HG02885 (cell line): Measurements from ENCODE around the gene LMBR1.
"Not testable (repeated sequence)": the region's sequence is repeated elsewhere in the genome, so short reads cannot be mapped to it uniquely, and the experiment has no call there.

Experiments used
- ATAC-seq: cut with Tn5 transposase; IDR thresholded peaks from one replicate; pipeline ENCODE4 v1.9.1; 2021; ENCODE audit warnings: mild to moderate bottlenecking; ENCODE audit not compliant: unreplicated experiment, poor library complexity

Gene LMBR1

DNA sequence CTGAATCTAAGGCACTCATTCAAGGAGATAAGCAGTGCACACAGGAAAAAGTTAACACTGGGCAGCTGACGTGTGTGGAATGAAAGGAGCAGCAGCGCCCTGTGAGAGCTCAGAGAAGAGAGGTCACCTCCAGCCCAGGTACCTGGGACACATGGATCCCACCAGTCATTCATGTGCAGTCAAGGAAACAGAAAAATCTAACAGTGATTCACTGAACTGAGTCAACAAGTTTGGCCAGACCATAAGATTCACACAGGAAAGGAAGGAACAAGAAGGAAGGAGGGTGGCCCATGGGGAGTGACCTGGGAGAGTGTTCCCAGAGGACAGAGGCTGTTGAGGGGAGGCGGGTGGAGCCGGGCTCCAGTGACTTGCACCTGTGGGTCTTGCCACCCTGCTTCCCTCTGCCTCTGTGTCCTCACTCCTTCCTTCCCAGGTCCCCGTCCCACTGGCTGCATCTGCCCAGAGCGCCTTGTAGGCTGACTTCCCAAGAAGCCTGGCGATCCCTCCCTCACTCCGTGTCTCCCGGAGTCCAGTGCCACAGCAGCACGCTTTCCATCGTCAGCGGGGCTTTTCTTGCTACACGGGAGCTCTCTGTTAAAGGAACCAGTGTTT, 224.7 kb downstream of the LMBR1 start:
- no peak for ATAC-seq

DNA sequence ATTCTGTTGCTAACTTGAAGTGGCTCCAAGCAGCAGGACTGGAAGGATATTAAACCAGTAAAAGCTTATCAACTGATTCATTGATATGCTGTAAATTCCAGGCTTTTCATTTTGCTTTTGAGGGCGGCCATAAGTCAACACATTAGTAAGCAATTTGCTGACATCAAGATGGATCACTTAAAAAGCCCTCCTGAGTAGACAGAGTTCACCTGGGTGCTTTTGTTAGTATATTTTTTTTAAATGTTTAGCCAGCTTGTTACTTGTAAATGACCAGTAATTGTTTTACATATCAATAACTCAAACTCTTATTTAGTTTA, 225.9 kb downstream of the LMBR1 start:
- no peak for ATAC-seq

DNA sequence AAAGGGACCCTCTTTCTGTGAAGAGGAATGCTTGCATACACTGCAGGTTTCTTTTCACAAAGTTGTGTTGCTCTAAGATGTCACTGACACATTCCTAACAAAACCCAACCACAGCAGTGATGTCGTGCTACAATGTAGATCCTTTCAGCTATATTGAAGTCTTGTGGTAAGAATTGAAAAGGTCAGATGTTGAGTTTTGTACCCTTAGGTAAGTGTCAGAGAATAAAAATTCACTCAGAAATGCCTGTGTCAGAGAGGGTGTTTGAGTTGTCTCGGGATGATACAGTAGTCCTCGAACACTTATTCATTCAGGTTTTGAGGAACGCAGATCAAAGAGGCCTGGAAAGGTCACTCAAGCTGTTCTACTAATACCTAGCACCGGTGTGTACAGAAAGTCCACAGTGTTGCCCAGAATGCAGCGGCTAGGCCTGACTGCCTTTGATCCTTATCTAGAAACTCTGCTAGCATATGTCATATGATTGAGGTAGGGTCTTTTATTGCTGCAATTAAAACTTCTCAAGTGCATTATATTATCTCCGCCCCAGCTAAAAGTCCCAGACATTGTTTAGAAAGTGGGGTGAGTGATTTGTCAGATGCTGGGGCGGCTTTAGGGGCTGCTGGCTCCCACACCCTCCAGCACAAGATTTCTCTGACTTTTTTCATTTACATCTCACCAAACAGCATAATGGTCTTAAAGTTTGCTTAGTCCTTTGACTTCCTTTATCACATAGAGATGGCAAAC, 226.4 kb downstream of the LMBR1 start:
- ATAC-seq: no peak

DNA sequence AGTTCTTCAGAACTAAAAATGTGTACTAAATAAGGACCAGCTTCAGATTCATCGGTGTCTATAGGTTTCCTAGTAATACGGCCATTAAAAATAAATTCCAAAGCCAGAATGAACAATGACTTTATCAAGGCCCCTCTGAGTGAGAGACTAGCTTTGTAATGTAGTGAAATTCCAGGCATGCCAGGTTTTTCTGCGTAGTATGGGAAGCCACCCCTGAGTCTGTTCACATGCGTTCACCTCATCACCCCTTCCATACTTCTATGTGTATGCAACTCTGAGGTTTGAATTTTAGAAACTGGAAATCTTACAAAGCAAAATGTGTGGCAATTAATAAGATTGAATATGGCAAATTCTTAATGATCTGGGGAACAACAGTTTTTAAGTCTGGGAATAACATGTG, 227.9 kb downstream of the LMBR1 start:
- no peak for ATAC-seq

DNA sequence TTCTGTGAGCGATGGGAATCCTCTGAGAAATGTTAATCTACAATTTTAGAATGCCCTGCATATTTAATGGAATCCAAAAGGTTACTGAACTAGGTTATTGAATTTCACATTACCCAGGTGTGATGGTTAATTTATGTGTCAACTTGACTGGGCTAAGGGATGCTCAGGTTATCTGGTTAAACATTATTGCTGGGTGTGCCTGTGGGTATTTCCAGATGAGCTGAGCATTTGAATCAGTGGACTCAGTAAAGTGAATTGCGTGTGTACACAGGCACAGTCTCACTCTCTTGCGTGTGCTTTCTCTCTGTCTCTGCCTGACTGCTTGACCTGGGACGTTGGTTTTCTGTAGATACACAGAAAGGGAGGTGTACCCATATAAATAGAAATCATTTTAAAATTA, 230.7 kb downstream of the LMBR1 start:
- no peak for ATAC-seq

DNA sequence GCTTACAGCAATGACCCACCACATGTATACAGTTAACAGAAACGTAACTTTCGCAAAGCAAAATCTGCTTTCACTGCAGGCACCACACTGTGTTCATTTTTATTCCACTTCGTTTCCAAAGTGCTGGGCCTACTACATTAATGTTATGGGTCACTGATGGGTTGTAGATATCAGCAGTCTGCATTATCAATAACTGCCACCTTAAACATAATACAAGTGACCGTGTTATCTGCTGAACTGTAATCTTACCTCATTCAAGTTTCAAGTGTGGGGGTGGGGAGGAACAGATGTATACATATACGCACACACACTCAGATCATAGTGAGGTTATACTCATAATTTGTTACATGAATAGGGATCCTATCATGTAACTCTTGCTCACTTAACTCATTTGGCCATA, 231.3 kb downstream of the LMBR1 start:
- no peak for ATAC-seq

DNA sequence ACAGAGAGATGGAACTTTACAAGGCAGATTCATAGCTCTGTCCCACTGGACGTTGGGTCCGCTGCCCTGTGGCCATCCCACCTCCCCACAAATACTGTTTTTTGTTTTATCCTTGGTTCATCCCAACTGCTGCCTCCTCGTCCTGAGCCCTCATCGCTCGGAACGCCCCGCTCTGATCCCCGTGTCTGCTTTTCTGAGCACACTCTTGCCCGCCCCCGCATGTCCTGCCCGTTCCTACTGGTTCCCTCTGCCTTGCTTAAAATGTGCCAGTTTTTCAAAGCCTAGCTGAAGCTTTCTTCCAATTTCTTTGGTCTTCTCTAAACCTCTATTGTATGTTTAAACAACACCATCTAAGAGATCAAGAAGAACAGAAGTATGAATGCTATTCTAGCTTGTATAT, 233.0 kb downstream of the LMBR1 start:
- no peak for ATAC-seq

DNA sequence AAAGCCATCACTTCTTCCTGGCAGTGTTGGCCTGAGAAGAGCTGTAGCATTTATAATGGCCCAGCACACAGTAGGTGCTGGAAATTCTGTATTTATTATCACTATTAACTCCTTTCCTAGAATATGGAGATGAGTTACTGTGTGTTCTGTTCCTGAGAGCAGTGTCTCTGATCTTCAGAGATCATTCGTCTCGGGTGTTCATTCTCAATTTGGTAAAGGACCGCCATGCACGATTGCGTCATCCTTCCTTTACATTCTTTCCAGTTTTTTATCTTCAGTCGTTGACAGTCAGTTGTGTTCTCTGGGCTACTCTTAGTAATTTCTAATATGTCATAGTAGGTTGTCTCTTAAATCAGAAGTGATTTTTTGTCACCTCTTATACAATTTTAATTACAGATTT, 233.8 kb downstream of the LMBR1 start:
- ATAC-seq: no peak

DNA sequence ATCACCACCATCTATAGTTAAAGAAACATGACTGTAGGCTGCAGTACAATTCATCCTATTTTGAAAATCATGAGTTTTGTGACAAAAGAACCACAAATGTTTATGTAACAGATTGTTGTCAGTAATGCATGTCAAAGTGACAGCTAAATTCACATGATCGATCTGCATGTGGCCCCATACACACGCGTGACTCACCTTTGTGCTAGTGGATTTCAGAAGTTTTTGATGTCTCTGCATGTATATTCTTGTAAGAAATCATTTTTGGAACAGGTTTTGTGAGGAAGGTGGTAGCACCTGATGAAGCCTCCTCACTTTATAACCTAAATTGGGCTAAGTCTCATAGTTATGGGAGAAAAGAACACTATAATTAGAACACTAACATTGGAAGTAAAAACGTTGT, 235.3 kb downstream of the LMBR1 start:
- ATAC-seq: no peak

DNA sequence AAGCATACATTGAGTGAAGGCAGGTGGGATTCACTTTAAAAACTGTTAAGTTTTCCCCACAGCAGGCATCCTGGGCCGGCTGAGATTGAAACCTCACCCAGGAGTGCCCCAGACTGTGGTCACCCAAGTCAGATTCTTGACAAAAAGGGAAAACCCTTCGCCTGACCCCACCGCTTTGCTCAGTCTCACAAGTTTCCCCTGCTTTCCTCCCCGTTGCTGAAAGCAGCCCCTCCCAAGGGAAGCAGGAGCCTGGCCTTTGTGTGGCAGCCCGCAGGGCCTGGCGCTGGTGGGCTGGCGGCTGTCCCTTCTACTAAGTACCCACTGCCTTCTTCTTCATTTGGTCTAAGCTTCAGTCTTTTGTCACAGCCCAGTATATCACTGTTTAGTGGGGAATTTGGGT, 236.4 kb downstream of the LMBR1 start:
- peak; percentile 59 for ATAC-seq

DNA sequence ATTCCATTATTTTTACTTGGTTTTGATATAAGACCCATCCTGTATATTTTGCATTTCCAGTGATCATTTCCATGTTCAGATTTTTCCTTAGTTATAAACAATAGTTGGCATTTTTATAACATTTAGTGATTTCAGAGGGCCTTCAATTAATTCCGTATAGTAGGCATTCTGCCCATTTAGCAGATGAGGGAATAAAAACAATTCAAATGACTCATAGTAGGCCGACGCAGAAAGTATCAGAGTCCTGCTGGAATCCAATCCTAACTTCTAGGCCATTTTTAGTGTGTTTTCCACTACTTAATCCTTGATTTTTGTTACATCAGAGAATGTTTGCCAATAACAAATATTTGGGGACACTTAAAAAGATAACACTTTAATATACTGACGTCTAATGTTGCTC, 237.0 kb downstream of the LMBR1 start:
- ATAC-seq: no peak

DNA sequence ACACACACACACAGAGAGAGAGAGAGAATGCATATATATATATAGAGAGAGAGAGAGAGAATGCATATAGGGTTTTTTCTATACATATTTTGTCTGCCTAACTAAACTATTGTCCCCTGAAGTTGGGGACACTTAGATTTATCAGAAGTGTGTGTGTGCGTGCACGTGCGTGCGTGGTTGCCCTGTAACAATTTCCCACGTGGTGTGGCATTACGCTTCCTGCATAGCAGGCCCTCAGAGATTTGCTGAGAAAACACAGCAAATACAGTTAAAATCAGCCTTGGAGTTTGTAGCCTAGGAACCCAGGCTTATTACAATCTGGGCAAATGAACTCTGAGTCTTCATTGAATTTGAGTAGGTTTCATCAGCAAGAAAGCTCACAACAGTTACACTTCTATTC, 237.7 kb downstream of the LMBR1 start:
- ATAC-seq: no peak

DNA sequence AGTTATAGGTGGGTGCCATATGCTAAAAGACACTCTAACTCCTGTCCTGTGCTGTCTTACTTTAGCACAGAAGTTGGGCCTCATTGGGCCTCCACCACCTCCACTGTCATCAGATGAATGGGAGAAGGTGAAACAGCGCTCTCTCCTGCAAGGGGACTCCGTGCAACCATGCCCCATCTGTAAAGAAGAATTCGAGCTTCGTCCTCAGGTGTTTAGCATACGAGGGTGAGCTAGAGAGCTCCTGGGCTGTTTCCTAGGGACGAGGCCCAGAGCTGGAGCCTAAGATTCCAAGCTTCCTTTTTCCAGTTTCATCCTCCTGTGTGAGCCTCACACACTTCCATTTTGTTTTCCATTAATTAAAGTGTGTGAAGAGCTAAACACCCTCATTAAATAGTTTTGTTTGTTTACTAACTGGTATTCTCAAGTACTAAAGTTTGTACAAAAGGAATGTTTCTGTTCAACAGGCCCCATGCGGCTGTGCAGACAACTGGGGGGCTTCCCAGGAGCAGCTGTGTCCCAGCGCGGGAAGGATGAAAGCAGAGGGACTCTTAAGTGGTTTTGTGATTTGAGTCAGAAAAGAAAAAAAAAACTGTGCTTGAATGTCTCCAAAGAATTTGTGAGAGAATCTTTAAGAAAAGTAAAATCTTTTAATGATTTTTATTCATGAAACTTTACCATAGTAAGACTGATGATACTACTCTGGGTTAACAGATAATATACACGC, 238.3 kb downstream of the LMBR1 start:
- ATAC-seq: no peak

DNA sequence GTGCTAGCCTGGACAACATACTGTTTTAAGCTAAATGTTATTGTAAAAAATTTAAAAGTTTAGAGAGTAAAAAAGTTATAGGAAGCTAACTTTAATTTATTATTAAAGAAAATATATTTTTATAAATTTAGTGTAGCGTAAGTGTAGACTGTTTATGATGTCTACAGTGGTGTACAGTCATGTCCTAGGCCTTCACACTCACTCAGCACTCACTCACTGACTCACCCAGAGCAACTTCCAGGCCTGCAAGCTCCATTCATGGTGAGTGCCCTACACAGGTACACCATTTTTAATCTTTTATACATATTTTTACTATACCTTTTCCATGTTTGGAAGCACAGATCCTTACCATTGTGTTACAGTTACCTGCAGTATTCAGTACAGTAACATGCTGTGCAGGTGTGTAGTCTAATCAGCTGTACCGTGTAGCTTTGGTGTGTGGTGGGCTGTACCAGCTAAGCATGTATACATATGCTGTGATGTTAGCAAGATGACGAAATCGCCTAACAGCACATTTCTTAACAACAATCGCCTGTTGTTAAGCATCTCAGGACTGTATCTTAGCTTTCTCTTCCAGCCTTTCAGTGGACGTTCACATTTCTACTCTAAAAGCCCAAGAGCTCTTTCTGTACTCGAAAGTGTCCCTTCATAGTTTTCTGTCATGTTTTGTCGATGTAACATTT, 240.0 kb downstream of the LMBR1 start:
- ATAC-seq: no peak

DNA sequence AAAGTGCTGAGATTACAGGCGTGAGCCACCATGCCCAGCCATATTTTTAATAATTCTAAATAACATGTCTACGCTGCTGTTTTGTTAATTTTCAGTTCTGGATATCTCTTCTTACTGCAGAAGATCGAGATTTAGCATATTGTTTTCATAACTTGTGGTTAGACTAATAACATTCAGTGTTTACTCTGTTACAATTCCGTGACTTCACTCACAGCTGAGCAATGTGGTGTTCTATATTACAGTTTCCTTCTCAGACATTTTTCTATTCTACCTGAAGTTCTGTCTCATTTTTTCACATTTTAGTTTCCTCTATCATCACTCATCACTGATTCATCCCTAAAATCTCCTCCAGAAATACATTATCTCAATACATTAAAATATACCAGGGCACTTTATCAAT, 241.5 kb downstream of the LMBR1 start:
- no peak for ATAC-seq

DNA sequence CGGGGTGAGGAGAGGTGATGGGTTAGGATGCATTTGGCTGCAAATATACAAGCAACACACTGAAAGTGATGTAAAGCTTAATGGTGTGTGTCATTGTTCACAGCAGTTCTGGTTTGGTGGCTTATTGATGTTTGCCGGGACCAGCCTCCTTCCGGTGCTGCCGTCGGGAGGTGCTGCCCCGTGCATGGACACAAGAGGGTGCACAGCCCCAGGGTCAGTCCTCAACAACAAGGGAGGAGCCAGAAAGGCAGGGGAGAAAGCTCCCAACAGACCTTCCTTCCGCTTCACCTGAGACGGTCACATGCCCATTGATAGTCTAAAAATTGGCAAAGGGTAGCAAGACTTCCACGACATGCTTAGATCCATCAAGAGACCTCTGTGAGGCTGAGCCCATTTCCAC, 242.9 kb downstream of the LMBR1 start:
- ATAC-seq: no peak

DNA sequence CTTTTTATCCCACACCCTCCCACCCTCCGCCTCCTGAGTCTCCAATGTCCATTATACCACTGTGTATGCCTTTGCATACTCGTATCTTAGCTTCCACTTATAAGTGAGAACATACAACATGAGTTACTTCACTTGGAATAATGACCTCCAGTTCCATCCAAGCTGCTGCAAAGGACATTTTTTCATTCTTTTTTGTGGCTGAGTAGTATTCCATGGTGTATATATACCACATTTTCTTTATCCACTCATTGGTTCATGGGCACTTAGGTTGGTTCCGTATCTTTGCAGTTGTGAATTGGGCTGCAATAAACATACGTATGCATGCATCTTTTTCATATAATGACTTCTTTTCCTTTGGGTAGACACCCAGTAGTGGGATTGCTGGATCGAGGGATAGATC, 245.7 kb downstream of the LMBR1 start:
- not testable (repeated sequence) for ATAC-seq

DNA sequence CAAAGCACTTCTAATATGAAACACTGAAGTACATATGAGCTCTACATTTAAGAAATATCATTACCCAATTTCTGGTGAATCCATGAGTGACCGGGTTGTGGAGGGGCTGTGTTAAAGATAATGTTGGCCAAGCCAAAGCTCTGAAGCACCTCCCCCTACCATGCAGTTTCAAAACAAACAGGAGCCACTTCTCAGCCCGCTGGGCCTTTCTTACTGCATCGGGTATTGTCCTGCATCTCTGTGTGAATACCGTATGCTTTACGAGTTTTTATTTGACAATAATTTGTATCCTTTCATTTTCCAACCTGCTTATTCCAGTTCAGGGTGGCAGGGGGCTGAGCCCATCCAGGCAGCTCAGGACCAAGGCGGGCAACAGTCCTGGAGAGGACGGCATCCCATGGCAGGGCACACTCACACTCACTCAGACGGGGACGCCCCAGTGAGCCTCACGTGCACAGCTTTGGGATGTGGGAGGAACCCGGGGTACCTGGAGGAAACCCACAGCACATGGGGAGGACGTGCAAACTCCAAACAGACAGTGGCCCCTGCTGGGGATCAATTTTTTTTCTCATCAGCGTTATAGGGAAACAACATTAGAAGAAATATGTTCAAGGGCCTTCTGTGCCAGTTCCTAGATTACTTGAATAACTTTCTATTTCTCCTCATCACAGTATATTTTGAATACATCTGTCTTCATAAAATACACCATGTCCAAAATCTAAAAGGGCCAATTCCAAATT, 250.5 kb downstream of the LMBR1 start:
- no peak for ATAC-seq

DNA sequence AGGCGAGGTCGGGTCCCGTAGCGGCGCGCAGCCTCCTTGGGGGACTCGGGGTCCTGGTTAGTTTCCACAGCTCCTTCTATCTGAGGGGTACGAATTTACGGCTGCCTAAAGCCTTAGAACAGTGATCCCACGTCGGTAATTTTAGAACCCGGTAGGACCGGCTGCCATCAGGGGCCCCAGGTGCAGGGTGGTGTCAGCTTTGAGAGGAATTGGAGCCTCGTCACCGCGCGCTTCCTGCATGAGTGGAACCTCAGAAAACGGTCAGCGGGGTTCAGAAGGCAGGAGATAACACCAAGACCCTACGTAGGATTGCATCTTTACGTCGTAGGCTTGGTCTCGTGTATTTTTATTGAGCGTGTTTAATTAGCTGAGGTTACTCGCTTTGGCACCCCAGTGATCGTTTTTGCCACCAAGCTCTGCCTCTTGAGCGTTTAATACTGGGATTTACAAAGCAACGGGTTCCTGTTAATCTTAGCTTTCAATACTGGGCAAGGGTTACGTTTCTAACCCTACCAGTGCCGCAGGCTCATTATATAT, 252.0 kb downstream of the LMBR1 start:
- ATAC-seq: peak; percentile 58

DNA sequence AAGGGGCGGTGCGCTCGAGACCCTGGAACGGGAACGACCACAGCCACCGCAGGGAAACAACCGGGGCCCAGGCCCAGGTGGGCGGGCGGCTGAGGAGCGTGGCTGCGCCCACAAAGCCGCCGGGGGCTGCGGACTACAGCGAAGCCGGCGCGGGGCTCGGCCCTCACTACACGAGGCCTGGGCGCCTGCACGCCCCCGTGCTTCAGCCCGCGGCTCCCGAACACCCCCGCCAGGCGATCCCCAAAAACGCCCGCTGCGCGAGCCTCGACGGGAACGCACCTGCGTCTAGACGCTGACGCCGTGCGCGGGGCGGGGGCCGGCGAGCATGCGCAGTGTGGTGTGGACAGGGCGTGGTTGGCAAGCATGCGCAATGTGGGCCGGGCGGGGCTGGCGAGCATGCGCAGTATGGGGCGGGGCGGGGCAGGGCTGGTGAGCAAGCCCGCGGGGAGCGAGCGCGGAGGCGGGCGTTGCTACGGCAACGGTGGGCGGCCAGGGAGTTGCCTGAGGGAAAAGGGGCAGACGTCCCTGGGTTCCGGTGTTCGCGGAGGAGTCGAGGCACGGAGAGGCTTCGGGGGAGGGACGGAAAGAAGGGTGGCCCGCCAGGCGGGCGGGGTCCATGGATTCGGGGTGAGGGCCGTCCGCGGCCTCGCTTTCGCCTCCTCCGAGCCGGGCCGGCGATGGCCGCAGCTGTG, 252.6 kb downstream of the LMBR1 start, which contains the start of gene RNF32:
RNF32 (plus strand) TSS at position 518 of the 692 bp plus-strand sequence. CDS start 3,104 bp downstream, outside the sequence.
- peak; percentile 86 for ATAC-seq
